Suppressor macrophage treated with lipopolysaccharide for 4 hours (primary cell): ENCODE measurements around the gene NFKBIA.
"Not testable (repeated sequence)": the region's sequence is repeated elsewhere in the genome, so short reads cannot be mapped to it uniquely, and the experiment has no call there.

ENCODE experiments used
- DNase-seq: peaks from one replicate; pipeline ENCODE4 v3.0.0-alpha.2; 2020

NFKBIA gene

GRCh38 chr14:35404449-35405303 lies at the start of gene NFKBIA:
Gene NFKBIA (minus strand): TSS chr14:35404749. CDS start chr14:35404644, 105 bp downstream.
- peak; percentile 98 for DNase-seq

DNA sequence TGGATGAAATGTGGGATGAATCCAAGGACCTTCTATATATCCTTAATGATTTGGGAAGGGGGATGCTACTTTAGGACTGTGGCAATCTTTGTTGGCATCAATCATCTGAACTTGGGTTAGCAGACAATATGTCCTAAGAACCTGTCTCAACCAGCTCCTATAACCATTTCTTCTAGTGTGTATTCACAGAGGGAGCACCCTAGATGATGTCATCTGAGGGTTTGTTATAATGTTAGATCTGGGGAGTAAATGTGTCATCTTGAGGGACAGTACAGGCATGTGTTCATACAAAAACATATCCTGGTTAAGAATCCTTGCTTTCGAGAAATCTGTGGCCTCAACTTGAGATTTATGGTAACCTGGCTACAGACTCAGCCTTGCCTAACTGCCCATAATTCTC lies 41.9 kb upstream of the NFKBIA start:
- no peak for DNase-seq

- no peak for DNase-seq
These were observed 39.6 kb upstream of the NFKBIA start for GRCh38 chr14:35444104-35444503.

GRCh38 chr14:35441160-35441559 lies 36.6 kb upstream of the NFKBIA start:
- no peak for DNase-seq

GRCh38 chr14:35438910-35439713 lies 34.6 kb upstream of the NFKBIA start:
- DNase-seq, result peak; percentile 16

DNA sequence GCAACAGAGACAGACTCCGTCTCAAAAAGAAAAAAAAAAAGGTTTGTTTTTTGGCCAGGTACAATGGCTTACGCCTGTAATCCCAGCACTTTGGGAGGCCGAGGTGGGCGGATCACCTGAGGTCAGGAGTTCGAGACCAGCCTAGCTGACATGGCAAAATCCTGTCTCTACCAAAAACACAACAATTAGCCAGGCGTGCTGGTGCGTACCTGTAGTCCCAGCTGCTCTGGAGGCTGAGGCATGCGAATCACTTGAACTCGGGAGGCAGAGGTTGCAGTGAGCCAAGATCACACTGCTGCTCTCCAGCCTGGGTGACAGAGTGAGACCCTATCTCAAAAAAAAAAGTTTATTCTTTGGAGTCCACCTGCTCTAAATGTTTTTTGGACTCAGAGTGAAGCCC lies 33.9 kb upstream of the NFKBIA start:
- DNase-seq, result not testable (repeated sequence)

DNA sequence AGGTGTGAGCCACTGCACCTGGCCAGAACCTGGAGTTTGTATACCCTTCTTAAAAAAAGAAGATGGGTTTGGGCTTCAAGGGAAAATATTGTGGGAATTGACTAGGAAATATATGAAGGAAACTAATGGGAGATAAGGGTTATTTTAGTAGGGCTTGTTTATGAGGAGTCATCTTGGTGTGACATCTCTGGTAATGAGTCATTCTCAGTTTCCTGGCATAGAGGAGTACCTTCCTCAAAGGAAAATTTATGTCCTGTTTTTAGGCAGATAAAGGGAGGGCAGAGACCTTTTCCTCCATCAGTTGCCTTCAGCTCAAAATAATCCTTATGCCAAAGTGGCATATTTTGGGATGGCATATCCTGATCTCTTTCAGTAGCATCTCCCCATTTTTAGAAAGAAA lies 30.6 kb upstream of the NFKBIA start:
- DNase-seq, result peak; percentile 51

- no peak for DNase-seq
These were observed 29.3 kb upstream of the NFKBIA start for GRCh38 chr14:35433826-35434225.

- DNase-seq, result no peak
These were observed 26.1 kb upstream of the NFKBIA start for GRCh38 chr14:35430459-35431199.

DNA sequence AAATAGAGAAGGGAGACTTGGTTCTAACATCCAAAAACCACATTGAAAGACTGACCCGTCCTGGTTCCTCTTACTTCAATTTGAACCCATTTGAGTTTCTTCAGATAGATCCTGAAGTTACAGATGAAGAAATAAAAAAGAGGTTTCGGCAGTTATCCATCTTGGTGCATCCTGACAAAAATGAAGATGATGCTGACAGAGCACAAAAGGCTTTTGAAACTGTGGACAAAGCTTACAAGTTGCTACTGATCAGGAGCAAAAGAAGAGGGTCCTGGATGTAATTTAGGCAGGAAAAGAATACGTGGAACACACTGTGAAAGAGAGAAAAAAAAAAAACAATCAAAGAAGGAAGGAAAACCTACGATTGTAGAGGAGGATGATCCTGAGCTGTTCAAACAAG lies 25.4 kb upstream of the NFKBIA start:
- no peak for DNase-seq

- no peak for DNase-seq
These were observed 21.3 kb upstream of the NFKBIA start for GRCh38 chr14:35425850-35426249.

- DNase-seq, result no peak
These were observed 19.1 kb upstream of the NFKBIA start for GRCh38 chr14:35423621-35424020.

GRCh38 chr14:35420036-35420811 lies 15.7 kb upstream of the NFKBIA start:
- DNase-seq, result no peak

- DNase-seq, result no peak
These were observed 14.9 kb upstream of the NFKBIA start for GRCh38 chr14:35419429-35419841.

DNA sequence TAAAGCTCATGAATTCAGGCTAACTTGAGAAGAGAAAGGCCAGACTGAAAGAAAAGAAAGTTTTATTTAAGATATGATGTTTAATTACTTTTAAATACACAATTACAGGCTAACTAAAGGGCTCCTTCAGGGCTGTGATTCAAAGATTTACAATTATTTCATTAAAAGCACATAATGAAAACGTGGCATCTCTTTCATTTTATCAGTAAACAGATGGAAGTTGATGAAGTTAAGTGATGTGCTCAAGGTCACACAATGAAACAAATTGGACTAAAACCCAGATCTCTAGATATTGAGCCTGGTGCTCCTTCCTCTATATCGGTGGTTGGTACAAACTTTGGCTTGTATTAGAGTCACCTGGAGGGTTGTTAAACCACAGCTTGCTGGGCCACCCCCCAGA lies 13.5 kb upstream of the NFKBIA start:
- DNase-seq, result no peak

DNA sequence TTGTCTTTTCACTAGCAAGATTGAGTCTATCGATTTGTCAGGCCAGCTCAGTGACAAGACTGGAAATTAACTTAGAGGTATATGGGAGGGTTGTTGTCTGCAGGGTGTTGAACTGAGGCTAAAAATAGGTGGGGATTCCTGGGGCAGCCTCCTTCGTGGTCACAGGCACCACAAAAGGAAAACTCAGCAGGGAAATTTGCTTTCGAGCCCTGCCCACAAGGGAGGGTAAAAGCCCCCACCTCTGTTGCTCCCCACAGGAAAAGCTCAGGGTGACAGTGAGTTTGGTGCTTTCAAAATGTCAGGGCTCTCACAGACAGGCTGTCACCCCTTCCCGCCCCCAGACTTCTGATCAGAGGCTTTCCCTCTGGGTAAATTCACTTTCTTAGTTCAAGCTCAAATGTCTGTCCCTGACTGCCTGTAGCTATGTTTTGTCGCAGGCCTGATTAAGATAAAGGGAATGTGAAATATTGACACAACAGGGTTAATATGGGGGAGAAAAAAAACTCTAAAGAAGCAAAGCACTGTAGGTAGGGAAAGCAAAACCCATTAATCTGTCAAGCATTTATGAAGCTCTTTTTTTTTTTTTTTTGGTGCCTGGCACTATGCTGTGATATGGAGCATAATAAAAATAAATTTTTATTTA lies 11.7 kb upstream of the NFKBIA start:
- DNase-seq, result peak; percentile 49

DNA sequence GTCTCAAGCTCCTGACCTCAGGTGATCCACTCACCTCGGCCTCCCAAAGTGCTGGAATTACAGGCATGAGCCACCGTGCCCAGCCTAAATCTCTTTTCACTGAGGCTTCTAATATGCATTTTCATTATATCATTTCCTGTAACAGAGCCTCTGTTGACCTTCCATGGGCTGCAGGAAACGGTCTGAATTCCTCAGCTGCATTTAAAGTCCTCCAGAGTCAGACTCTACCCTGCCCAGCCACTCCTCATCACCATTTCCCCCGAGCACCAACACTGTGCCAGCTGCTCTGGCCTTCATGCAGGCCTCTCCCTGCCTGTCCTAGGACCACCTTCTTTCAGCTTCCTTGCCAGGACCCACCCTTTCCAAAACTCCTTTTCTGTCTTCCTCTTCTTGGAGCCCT lies 9.8 kb upstream of the NFKBIA start:
- DNase-seq, result no peak

GRCh38 chr14:35412272-35413056 lies 7.9 kb upstream of the NFKBIA start:
- no peak for DNase-seq

DNA sequence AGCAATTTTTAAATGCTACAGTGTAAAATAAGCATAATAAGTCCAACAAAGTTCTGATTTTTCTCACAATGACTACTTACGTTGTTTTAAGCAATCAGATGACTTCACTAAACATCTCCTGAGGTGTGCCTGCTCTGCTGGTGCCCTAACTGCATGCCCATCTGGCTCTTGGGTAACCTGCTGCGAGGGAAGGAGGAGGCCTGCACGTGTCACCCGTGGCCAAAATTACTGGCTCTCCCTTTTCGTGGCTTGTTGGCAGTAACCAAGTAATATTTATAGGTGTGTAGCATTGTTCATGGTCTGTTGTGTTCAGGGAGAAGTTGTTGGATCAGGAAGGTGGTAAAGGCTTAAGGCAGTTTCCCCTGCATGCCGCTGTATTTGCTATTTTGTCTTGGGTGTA lies 6.3 kb upstream of the NFKBIA start:
- no peak for DNase-seq

- no peak for DNase-seq
These were observed 5.0 kb upstream of the NFKBIA start for GRCh38 chr14:35409595-35409994.

- no peak for DNase-seq
These were observed 3.5 kb upstream of the NFKBIA start for GRCh38 chr14:35408026-35408425.
